ENCODE measurements around the gene ARGFX. TPM values are rescaled to one million over a fixed set of nuclear protein-coding genes. Genes with fewer than 3 reads are reported as not detected.

ARGFX gene
- not detected in 2 replicates for total RNA-seq

GRCh38 chr3:121567649-121568048, at the start of gene ARGFX:
TSS of gene ARGFX (plus strand) at chr3:121567949. CDS start at chr3:121570714, 2,765 bp downstream.

DNA sequence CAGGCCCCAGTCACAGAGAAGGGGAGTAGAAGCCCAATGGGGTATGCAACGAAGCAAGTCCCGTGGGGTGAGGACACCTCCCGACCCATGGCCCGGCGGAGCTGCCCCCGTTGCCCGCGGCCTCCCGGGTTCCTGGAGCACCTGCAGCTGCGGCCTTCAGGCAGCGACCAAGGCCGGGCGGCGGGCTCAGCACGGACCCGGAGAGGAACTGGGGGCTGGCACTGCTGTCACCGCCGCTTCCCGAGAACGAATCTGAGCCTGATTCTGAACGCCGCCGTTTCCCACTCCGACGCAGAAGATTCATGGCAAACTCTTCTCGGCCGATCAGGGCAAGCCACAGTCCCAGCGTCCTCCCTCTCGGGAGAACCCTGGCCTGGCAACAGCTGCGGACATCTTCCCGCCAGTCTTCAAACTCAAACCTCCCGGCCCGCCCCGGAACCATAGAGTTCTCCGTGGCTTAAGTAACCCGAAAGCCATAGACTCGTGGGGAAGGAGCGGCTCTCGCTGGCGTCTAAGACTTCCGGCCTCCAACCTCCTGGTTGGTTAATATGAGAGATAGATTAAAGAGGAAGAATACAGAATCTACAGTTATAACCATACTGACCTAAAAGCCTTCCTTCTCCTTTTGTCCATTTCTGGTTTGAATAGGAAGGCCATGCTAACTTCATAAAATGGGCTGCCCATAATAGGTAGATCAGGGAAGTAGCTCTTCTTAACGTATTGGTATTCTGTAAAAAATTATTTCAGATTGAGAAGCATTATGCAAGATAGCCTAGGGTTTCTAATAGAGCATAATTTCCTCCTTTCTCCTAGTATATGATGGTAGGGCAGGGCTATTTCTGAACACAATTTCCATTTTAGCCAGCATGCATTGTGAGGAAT, 21.9 kb upstream of the ARGFX start, which contains the start of gene POLQ:
TSS of gene POLQ (minus strand) at position 415 of the 882 bp plus-strand sequence. CDS start at position 304, 111 bp downstream.

GRCh38 chr3:121592856-121593702, 25.3 kb downstream of the ARGFX start, which contains the start of gene FBXO40:
TSS of gene FBXO40 (plus strand) at chr3:121593379. CDS start at chr3:121620576, 27,197 bp downstream.

Other genes with a start within 250 kb of the ARGFX start
- 0.85 and 1.3 TPM in 2 replicates for gene POLQ, start 22.0 kb upstream of the ARGFX start, total RNA-seq
- not detected in 2 replicates for gene FBXO40, start 25.4 kb downstream of the ARGFX start, total RNA-seq
- gene HCLS1, start 93.0 kb downstream of the ARGFX start, total RNA-seq = 1.3 and 2.6 TPM in 2 replicates
- 47.8 and 48.0 TPM in 2 replicates for gene GOLGB1, start 181.8 kb downstream of the ARGFX start, total RNA-seq

Data from hair follicle dermal papilla cell (primary cell).